Suppressor macrophage (primary cell): ENCODE measurements around the gene GRAP.

Source experiments
- DNase-seq, 4 experiments: peaks; one replicate each; pipeline ENCODE4 v3.0.0-alpha.2; 2020 to 2022

GRAP gene

DNA sequence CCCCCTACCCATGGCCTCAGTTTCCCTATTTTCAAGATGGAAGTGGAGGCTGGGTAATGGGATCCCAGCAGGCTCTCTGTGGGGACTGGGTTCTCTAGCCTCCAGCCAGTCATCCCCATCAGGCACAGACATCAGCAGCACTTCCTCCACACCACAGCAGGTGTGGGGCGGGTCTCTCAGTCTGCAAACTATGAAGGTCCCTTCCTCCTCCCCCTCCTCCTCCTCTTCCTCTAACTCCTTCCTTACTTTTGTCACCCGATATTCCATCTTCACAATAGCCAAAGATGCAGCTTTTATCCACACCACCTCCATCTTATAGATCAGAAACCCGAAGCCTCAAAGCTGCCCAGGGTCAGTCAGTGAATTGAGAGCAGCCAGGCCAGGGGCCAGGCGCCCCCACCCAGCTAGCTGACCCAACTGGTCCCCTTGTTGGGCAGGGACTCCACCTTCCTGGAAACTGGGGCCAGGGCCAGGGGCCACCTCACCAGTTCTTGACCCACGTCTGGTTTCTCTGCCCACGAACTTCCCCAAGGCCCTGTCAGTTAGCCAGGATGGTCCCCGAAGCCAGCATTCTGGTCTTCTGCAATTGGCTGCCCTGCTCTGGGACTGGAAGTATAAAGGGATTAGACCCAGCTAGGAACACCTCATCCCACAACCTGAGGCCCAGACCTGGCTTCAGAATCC is 44.7 kb downstream of the GRAP start:
- peak in 3 of 4 experiments; percentile 26 to 45 (median 40) for DNase-seq

DNA sequence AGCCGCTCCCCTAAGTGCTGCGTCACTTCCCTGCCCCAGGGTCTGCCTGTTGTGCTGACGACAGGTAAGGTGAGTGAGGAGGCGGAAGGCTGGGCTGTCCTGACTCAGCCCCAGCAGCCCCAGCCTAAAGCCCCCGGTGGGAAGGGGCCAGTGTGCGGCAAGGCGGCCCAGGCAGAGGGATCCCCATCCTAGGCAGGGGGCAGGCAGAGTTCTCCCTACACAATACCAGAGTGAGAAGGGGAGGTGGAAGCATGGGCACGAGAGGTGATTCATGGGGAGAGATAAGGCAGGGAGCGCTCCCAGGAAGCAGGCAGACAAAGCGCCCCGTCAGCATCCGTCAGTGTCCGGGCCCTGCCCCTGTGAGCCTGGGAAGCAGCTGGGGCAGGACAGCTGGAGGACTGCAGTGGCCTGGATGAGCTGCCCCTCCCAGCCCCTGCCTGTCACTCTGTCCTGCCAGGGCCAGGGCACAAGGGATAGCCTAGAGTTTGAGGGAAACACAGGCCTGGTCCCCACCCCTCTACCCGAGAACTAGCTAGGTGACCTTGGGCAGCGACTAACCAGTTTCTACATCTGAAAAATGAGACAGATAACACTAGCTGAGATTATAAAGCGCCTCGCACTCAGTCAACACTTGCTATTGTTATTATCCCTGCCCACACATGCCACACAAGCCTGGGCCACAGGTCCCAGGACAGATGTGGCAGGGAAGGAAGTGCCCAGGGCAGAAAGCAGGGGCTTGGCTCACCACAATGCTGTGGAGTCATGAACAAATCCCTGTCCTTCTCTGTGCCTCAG is 46.0 kb downstream of the GRAP start:
- no peak for DNase-seq

DNA sequence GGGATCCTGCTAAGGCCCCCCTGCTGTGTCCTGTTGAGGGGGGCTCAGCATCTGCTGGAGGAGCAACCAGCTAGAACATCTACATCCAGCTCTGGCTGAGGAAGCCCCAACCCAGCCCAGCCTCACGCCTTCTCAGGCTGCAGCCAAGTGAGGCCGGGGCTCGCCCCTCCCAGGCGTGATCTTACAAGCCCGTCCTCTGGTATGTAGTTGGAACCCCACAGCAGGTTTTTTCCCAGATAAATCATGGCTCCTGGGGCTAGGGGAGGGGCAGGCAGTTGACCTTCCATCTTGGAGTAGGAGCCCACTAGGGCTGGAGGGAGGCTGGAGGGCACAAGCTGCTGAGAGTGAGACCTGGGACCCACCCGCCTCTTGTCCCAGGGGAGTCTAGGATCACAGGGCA is 46.8 kb downstream of the GRAP start:
- no peak for DNase-seq

DNA sequence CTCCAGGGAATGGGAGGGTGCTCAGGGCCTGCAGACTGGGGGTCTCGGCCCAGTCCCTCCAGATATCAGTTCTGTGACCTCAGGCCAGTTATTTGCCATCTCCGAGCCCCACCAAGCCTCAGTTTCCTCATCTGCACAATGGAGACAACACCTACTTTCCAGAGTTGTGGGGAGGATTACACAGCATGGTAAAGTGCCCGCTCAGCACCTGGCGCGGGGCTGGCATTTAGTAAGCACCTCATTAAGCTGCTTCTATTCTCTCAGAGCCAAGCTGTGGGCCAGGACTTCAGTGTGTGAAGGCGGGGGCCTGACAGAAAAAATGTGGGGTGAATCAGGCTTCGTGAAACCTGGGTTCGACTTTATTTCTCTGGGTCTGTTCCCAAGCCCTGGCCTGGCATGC is 47.4 kb downstream of the GRAP start:
- DNase-seq: no peak

DNA sequence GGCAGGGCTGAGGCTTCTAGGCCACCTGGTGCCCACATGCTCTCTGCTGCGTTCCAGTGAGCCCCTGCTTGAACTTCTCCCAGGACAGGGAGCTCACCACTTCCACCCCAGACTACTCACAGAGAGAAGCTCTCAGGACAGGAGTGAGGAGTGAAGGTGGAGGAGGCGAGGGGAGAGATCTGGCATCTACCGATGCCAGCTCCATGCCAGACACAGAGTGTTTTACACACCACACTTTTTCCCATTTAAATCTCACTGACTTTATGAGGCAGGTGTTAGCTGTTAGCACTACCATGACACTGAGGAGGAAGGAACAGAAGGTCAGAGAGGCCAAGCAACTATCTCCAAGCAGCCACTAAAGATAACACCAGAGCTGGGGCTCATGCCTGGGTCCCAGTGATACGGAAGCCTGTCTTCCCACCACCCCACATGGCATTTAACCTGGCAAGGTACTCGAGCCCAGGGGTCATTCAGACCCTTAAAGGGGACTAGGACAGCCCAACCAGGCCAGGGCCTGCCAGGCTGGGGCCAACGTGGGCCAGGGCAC is 49.0 kb downstream of the GRAP start:
- no peak for DNase-seq

DNA sequence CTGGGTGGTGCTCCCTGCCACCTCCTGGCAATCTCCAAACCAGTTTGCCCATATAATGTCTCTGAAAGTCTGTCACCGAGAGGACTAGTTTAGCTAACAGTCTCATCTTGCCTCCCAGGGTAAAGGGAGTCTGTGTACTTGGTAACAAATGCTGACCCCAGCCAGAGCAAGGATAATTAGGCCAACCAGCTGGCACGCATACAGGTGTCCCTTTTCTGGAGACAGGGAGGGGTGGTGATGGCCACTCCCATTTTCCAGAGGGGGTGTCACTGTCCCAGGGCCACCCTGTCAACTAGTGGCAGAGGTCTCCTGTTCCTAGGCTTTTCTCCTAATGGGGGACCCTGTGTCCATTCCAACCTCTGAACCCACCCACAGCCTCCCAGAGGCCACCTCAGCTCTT is 50.3 kb downstream of the GRAP start:
- DNase-seq: no peak

DNA sequence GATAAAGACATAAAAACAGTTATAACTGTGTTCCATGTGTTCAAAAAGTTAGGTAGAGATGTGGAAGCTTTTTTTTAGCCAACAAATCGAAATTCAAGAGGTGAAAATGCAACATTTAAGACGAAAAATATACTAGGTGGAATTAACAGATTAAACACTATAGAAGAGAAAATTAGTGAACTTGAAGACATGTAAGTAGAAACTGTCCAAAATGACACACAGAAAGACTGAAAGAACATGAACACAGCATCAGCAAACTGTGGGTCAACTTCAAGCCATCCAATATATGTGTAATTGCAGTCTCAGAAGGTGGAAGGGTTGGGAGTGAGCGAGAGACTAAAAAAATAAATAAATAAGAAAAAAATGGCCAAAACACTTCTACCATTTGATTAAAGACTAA is 51.5 kb downstream of the GRAP start:
- no peak for DNase-seq

DNA sequence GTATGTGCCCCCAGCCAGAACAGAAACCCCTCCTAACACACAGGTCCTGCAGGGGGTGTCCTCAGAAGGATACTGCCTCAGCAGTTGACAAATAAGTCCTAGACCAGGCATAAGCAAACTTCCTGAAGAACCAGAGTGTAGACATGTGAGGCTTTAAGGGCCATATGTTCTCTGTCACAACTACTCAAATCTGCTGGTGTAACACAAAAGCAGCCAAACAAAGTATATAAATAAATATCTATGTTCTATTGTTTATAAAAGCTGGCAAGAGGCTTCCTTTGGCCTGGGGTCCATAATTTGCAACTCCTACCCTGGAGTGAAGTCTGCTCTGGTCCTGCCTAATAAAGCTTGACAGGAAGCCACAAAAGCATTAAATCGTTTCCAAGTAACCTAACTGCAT is 52.1 kb downstream of the GRAP start:
- DNase-seq: no peak

DNA sequence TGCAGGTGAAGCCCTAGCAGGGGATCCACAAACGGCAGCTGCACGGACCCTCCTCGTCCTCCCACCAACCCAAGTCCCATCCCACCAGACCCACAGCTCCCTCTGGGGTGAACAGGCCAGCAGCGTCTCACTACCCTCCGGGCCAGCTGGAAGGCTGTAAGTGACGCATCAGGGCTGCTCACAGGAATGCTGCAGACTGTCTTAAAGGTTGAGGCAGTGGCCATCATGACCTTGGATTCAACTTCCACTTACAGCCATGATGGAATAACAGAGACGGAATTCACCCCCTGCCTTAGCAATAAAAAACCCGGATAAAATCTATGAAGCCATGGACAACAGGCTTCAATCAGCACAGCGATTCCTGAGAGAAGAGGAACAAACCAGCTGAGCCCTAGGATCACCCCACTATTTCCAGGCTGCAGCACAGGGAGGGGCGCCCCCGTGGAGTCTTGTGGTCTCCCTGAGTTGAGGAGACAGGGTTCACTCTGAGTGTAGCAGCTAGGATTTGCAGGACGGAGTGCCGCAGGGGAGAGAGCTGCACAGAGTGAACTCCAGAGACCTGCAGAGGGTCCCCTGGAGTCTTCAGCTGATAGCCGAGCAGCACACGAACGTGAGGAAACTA is 52.7 kb downstream of the GRAP start:
- DNase-seq: peak in 1 of 4 experiments; percentile 22

DNA sequence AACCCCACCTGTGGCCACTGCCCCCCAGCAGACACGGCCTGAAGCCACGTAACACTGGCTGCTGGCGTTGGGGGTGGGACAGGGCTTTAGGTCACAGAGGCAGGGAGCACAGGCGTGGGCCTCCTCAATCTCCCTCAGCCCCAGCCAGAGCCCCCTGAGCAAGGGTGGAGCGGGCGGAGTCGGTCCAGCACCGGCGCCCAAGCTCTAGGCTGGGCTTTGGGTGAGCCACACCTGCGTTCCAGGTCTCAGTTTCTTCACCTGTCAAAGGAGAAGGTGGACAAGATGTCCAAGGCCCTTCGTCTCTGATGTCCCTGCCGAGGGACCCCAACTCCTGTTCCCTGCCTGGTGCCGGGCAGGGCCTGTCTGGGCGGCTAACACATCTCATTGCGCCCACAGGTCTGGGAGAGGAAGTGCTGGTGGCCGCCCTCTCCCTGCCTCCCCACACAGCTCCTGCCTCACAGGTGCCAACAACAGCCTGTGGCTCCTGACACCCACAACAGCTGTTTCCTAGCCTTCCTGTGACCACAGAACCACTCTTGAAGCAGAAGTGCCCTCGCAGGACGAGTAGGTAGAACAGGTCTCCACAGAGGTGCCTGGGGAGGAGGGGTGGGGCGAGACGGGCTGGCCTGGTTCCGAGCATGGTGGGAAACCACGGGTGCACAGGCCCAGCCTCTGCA is 54.2 kb downstream of the GRAP start:
- DNase-seq: peak in 1 of 4 experiments; percentile 25

DNA sequence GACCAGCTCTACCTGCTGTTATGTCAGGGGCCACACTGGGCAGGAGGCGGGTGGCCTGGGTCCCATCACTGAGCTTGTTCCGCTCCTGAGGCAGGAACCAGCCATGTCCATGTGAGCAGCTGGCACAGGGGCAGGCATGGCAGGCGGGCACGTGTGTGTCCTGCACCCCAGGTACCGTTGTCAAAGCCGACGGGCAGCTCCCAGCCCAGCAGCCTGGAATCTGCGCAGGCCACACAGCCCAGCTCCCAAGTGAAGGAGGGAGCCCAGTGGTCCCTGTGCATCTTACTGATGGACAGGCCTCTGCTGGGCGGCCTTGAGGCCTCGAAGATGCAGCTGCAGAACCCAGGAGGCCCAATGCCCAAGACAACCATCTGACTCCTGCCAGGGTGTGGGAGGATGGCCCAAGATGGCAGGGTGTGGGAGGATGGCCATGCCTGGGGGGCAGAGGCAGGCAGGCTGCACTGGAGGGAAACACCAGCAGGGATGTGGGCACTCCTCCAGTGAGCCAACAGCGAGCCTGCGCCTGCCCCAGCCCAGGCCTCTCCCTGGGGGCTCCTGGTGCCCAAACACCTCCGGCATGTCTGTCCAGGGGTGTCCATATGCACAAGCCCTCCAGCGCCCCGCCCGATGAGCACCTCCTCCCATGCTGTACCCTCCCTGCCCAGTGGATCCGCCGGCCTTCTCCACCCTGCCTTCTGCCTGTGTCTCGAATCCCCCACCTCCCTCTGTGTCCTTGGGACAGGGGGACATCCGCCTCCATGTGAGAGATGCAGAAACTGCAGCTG is 55.0 kb downstream of the GRAP start:
- no peak for DNase-seq

DNA sequence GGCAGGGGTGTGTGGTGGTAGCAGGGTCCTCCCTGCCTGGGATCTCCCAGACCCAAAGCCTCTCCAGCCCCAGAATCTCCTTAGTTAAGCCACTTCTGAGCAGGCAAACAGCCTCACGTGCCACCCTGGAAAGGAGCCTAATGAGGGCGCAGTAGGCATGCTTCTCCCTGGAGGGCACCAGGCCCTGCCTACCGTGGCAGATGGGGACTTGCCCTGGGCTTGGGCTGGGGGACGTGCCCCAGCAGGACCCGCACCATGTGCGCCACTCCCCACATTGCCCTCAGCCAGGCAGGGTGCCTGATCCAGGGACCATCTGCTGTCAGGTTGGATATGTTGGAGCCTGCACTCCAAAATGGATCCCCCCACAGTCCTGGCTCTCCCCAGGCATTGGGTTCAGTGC is 56.4 kb downstream of the GRAP start:
- no peak for DNase-seq

DNA sequence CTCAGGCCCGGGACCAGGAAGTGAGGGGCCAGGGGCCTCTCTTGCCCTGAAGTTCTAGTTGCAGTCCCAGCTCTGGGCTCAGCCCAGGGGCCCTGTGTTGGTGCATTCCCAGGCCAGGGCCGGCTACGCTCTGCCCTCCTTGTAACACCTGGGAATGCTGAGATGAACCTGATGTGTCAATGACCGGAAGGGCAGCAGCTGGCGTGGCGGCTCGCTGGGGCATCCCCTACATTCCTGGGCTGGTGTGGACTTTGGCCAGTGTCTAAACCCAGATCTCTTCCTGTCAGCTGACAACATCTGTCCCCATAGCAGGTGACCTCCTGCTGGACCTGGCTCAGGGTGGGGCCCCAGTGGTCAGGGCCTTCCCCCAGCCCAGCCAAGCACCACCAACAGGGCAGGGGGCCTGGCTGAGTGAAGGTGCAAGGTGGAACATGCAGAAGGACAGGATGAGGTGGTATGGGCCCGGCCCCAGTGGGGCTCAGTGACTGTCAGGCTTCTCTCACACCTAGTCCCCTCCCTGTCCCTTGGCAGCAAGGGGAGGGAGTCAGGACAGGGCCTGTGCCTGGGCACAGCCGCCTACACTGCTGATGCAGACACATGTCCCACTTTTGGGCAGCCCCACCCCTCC is 58.1 kb downstream of the GRAP start:
- DNase-seq: no peak

DNA sequence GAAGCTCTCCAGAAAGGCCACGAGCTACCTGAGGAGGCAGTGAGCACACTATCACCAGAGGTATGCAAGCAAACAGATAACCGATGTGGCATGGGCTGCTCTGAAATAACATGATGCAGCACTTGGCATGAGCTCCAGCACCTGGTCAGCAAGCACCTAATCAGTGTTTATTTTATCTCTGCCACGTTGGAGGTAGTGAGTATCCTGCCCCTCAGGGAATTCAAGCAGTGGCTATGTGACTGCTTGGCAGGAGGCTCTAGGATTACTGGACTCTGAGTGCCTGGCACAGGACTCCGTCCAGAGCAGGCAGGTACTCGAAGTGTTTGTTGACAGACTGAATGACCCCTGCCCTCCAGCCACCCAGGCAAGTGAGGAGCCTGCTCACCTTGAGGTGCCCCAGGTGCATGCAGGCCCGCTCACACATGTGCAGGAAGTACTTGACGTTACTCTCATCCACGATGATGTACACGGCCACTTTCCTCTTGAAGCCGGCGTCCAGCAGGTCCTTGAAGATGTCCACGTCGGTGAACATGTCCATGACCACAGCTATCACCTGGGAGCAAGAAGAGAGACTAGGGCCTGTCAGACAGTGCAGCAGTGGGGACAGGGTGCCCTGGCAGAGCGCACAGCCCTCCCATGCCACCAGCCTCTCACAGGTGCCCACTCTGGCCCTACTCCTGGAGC is 58.8 kb downstream of the GRAP start:
- no peak for DNase-seq

DNA sequence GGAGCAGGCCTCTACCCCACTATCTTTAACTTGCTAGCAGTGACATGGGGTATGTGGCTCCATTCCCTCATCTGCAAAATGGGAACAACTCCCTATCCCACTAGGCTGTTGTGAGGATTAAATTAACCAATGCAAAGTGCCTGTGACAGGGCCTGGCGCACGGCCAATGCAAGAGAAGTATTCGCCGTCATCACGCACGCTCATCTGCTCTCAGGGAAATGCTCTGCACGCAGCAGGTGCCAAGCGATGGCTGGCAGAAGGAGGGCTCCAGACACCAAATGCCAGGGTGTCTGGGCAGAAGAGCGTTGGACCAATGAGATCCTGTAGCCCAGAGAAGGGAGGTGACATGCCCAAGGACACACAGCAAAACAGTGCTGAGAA is 59.5 kb downstream of the GRAP start:
- no peak for DNase-seq

DNA sequence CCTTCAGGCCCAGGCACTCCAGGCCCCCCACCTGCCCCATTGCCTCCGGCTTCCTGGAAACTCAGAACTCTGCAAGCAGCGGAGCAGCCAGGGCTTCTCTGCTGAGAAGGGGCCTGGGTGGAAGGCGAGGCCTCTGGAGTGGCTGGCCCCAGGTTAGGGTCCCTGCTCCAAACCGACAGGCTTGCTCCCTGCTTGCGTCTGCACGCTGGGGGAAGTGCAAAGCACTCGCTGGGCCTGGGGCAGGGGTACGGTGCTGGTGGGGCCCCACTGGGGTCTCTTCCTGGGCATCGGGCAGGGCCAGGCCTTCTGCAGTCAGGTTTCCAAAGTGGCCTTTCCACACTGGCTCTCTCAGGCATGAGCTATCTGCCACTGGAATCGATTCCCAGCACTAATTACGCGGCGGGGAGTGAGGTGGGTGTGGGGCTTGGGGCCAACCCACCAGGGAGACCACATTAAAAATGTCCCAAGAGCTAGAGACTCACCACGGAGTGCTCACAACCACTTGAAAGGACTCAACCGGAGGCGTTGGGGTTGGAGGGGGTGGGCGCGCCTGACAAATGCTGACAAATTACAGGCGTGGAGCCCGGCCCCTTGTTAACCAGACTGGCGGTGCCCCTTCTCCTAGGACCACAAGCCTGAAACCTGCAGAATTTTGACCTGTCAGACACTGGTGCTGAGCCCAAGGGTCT is 60.1 kb downstream of the GRAP start:
- DNase-seq: no peak

DNA sequence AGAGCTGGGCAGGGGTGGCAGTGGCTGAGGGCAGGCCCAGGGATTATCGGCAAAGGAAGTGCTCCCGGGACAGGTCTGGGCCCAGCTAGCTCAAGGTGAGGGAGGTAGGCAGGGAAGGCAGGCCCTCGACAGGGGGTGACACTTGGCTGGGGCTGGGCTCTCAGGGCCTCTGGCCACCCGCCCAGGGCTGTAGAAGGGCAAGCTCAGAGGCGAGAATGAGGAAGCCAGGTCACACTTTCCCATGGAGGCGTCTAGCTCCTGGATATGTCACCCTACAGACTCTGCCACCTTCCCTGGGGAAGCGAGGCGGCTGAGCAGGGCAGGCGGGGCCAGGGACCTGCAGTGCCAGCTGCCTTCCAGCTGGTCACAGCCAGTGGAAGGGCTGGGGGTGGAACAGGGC is 61.3 kb downstream of the GRAP start:
- peak in 1 of 4 experiments; percentile 25 for DNase-seq

DNA sequence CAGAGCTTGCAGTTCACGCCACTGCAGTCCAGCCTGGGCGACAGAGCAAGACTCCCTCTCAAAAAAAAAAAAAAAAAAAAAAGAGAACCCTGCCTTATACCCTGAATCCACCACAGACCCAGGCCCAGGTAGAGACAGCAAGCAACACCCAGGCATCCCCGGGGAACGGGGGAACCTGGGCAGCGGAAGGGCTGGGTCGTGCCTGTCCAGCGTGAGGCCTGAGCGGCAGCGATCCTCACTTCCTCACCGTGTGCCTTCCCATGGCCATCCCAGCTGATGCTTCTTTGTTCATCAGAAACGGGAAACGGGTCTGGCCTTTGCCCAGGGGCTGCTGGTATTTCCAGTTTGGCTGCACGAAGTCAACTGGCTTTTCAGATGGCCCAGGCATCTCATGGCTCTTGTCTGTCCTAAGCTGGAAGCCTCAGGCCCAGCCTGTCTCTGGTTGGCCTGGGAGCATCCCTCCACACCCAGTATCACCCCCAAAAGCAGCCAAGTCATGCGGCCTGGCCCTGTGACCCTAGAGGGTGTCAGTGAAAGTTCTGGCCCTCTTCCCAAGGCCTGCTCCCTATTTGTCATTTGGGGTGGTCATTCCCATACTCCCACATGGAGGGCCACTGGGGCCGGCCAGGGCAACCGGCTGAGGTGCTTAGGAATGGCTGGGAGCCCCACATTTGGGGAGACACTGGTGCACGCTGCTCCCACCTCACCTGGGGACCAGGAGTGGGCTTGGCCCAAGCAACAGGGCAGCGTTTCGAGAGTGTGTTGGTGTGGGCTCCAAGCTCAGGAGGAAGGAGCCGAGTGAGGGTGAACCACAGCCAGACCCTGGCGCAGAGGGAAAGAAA is 62.3 kb downstream of the GRAP start:
- no peak for DNase-seq

DNA sequence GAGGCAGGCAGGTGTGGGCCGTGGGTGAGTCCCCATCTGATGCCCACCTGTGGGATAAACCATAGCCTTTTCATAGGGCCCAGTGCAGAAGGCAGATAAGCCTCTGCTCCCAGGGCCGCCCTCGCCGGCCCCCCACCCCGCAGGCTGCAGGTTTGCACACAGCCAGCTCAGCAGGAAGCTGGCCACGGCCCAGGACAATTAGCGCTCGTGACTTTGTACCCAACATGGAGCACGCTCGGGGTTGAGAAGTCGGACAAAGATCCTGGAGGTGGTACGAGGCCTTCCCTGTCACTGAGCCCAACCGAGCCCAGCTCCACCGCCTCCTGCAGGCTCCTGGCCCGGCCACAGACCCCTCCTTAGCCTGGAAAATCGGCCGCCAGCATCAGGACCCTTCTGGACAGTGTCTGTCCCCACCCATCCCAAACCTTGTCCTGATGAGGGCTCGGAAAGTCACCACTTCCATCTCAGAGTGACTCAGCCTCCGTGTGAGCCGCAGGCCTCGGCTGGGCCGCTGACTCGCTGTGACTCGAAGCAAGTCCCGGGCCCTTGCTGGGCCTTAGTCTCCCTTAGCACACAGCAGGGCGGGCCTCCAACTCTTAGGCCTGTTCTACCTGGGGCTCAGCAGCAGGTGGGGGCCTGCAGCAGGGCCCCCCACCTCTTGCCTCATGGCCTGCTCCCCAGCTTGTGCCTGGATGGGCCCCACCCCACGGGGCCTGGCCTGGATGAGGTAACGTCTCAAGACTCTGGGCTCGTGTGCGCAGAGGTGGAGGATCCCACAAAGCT is 64.9 kb downstream of the GRAP start:
- DNase-seq: peak; percentile 25 to 55 (median 42)
